GM19467 (cell line): ENCODE results near the gene ANKS1A.
"Not testable (repeated sequence)": the region's sequence is repeated elsewhere in the genome, so short reads cannot be mapped to it uniquely, and the experiment has no call there.

Experiments used
- ATAC-seq: cut with Tn5 transposase; IDR thresholded peaks from one replicate; pipeline ENCODE4 v1.9.1; 2021; ENCODE audit warnings: mild to moderate bottlenecking, moderate library complexity; ENCODE audit not compliant: unreplicated experiment

The ANKS1A gene

GRCh38 chr6:34916348-34916967 is 27.4 kb downstream of the ANKS1A start:
- ATAC-seq = no peak

GRCh38 chr6:34917626-34918285 is 28.7 kb downstream of the ANKS1A start:
- ATAC-seq = no peak

- ATAC-seq = no peak
These were observed 30.6 kb downstream of the ANKS1A start for GRCh38 chr6:34919651-34920050.

- ATAC-seq = no peak
These were observed 31.0 kb downstream of the ANKS1A start for GRCh38 chr6:34920097-34920496.

- ATAC-seq = no peak
These were observed 33.2 kb downstream of the ANKS1A start for GRCh38 chr6:34922177-34922663.

- ATAC-seq = no peak
These were observed 36.0 kb downstream of the ANKS1A start for GRCh38 chr6:34924831-34925625.

- no peak for ATAC-seq
These were observed 37.6 kb downstream of the ANKS1A start for GRCh38 chr6:34926655-34927054.

GRCh38 chr6:34928220-34928619 is 39.2 kb downstream of the ANKS1A start:
- no peak for ATAC-seq

- no peak for ATAC-seq
These were observed 39.6 kb downstream of the ANKS1A start for GRCh38 chr6:34928695-34929094.

- no peak for ATAC-seq
These were observed 40.4 kb downstream of the ANKS1A start for GRCh38 chr6:34929241-34929978.

GRCh38 chr6:34930221-34930620 is 41.2 kb downstream of the ANKS1A start:
- ATAC-seq = no peak

GRCh38 chr6:34932202-34932601 is 43.1 kb downstream of the ANKS1A start:
- not testable (repeated sequence) for ATAC-seq

GRCh38 chr6:34934516-34934915 is 45.5 kb downstream of the ANKS1A start:
- no peak for ATAC-seq

- no peak for ATAC-seq
These were observed 49.2 kb downstream of the ANKS1A start for GRCh38 chr6:34938268-34938667.

- no peak for ATAC-seq
These were observed 51.0 kb downstream of the ANKS1A start for GRCh38 chr6:34940030-34940434.

GRCh38 chr6:34941421-34941820 is 52.4 kb downstream of the ANKS1A start:
- no peak for ATAC-seq

GRCh38 chr6:34945317-34945716 is 56.3 kb downstream of the ANKS1A start:
- no peak for ATAC-seq

GRCh38 chr6:34947561-34947960 is 58.5 kb downstream of the ANKS1A start:
- no peak for ATAC-seq

- ATAC-seq = no peak
These were observed 60.6 kb downstream of the ANKS1A start for GRCh38 chr6:34949636-34950035.

- ATAC-seq = no peak
These were observed 61.8 kb downstream of the ANKS1A start for GRCh38 chr6:34950849-34951248.

GRCh38 chr6:34951731-34952130 is 62.7 kb downstream of the ANKS1A start:
- ATAC-seq = no peak
